Measurements from ENCODE around the gene DAGLB.

DNA sequence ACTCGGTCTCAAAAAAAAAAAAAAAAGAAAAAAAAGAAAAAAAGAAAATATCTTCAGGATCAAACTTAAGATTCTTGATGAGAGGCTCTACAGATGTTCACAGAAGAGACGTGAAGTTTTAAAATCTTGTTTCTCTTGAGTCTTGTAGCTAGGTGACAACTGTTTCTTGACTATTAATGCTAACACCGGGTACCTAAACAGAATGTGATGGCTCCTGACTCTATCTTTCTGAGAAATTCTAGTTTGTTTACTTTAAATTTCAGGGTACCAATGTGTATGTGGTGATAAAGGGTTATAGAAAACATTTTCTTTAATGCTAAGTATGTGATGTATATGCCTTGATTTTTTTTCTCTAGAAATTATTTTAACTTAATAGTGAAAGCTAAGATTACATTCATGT is 61.0 kb downstream of the DAGLB start:
- TF ChIP-seq, protein P1, sequence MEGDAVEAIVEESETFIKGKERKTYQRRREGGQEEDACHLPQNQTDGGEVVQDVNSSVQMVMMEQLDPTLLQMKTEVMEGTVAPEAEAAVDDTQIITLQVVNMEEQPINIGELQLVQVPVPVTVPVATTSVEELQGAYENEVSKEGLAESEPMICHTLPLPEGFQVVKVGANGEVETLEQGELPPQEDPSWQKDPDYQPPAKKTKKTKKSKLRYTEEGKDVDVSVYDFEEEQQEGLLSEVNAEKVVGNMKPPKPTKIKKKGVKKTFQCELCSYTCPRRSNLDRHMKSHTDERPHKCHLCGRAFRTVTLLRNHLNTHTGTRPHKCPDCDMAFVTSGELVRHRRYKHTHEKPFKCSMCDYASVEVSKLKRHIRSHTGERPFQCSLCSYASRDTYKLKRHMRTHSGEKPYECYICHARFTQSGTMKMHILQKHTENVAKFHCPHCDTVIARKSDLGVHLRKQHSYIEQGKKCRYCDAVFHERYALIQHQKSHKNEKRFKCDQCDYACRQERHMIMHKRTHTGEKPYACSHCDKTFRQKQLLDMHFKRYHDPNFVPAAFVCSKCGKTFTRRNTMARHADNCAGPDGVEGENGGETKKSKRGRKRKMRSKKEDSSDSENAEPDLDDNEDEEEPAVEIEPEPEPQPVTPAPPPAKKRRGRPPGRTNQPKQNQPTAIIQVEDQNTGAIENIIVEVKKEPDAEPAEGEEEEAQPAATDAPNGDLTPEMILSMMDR (optimal IDR thresholded peaks at IDR 0.05 in 1 of 3, IDR thresholded peaks at IDR 0.05 in 1 of 3, conservative IDR thresholded peaks at IDR 0.05 in 1 of 3; ENCODE audit: extremely low read depth in 1 of 3, insufficient read depth in 2 of 3, low read length in 3 of 3): no peak
- no peak for TF ChIP-seq EZH2 (IDR thresholded peaks at IDR 0.05; ENCODE audit: low read length)
